Osteocyte (in vitro differentiated cells): ENCODE data around the gene EMCN. TPM values are rescaled to one million over a fixed set of nuclear protein-coding genes. Genes with fewer than 3 reads are reported as not detected.

Source experiments
- DNase-seq: peaks from one replicate; pipeline ENCODE4 v3.0.0; 2021; ENCODE audit warnings: mixed read lengths; ENCODE audit not compliant: unreplicated experiment; ENCODE audit errors: extremely low spot score
- H3K27ac Mint-ChIP-seq: one replicate; pipeline ENCODE4 v1.8.0; 2021; ENCODE audit warnings: mild to moderate bottlenecking, mixed read lengths; ENCODE audit not compliant: unreplicated experiment
- H3K27me3 Mint-ChIP-seq: one replicate; pipeline ENCODE4 v1.8.0; 2021; ENCODE audit warnings: mixed read lengths; ENCODE audit not compliant: unreplicated experiment
- H3K36me3 Mint-ChIP-seq: one replicate; pipeline ENCODE4 v1.8.0; 2021; ENCODE audit warnings: mixed read lengths; ENCODE audit not compliant: unreplicated experiment
- H3K4me1 Mint-ChIP-seq: one replicate; pipeline ENCODE4 v1.8.0; 2021; ENCODE audit warnings: mixed read lengths; ENCODE audit not compliant: unreplicated experiment
- H3K4me3 Mint-ChIP-seq: one replicate; pipeline ENCODE4 v1.8.0; 2021; ENCODE audit warnings: mild to moderate bottlenecking, moderate library complexity, mixed read lengths; ENCODE audit not compliant: unreplicated experiment
- H3K9me3 Mint-ChIP-seq: one replicate; pipeline ENCODE4 v1.8.0; 2021; ENCODE audit warnings: mixed read lengths; ENCODE audit not compliant: unreplicated experiment
- total RNA-seq: library from RNA; stranded (reverse); gene quantifications from 2 replicates; pipeline ENCODE4 v1.2.1, GENCODE V29; 2021
- TF ChIP-seq, protein P1 (sequence below): fragments of 200-600 bp; sonication (generic); IDR thresholded peaks from 2 replicates; pipeline ENCODE4 v1.5.0; 2021; ENCODE audit warnings: antibody characterized with exemption, mild to moderate bottlenecking, moderate library complexity

The EMCN gene
- total RNA-seq, 1 donor from 2014 or later, result 4.1 TPM

DNA sequence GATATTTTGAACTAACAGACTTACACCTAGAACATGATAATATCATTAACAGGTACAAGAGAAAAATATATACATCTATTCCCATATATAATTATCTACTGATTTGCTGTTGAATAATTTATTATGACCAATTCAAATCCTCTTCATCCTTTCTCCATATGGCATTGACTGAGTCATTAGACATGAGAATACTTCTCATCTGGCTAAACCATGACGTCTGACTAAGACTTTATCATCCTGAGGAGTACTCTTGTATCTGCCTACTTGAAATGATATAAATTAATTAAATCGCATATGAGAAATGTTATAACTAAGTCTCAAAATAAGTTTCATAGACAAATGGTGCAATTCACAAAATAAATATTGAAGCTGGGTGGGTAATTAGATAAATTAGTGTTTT lies 67.4 kb downstream of the EMCN start:
- peaks cover 6% of the 10 kb centered on the region for H3K9me3 Mint-ChIP-seq
- no peak overlapping the region for H3K4me3 Mint-ChIP-seq
- H3K4me1 Mint-ChIP-seq, result no peaks in the 10 kb centered on the region
- H3K27me3 Mint-ChIP-seq, result peaks cover 9% of the 10 kb centered on the region
- no peak overlapping the region for H3K27ac Mint-ChIP-seq
- TF ChIP-seq, protein P1, sequence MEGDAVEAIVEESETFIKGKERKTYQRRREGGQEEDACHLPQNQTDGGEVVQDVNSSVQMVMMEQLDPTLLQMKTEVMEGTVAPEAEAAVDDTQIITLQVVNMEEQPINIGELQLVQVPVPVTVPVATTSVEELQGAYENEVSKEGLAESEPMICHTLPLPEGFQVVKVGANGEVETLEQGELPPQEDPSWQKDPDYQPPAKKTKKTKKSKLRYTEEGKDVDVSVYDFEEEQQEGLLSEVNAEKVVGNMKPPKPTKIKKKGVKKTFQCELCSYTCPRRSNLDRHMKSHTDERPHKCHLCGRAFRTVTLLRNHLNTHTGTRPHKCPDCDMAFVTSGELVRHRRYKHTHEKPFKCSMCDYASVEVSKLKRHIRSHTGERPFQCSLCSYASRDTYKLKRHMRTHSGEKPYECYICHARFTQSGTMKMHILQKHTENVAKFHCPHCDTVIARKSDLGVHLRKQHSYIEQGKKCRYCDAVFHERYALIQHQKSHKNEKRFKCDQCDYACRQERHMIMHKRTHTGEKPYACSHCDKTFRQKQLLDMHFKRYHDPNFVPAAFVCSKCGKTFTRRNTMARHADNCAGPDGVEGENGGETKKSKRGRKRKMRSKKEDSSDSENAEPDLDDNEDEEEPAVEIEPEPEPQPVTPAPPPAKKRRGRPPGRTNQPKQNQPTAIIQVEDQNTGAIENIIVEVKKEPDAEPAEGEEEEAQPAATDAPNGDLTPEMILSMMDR, result no peak
- no peaks in the 10 kb centered on the region for H3K36me3 Mint-ChIP-seq
- no peak for DNase-seq

DNA sequence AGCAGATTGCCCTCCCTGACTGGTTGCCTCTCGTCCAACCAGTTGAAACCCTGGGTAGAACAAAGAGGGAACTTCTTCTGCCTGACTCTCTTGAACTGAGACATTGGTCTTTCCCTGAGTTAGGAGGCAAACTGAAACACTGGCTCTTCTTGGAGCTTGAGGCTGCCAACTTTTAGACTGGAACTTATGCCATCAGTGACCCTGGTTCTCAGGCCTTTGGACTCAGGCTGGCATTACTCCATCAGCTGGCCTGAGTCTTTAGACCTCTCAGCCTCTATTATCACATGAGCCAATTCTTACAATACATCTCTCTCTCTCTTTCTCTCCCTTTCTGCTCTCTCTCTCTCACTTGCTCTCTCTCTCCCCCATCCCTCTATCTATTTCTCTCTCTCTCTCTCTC lies 86.4 kb downstream of the EMCN start:
- TF ChIP-seq, protein P1, result no peak

DNA sequence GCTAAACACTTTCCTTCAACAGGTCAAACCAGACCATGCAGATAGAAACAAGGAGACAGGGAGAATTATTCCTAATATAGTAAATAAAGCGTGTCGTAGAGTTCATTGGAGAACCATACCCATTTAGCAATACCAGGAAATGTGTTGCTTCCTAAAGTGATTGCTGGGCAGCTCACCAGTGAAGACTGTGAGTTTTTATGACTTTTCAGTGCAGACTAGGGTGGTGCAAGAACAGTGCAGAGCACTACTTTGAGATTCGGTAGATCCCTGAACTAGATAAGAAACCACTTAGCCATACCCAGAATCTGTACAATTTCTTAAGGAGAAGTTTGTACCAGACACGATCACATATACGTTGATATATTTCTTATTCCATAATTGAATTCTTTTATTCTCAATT lies 87.4 kb downstream of the EMCN start:
- Mint-ChIP-seq H3K4me3 (no peak overlapping the region), H3K9me3 (peaks cover 10% of the 10 kb centered on the region), H3K27me3 (no peaks in the 10 kb centered on the region), H3K4me1 (peaks cover 8% of the 10 kb centered on the region), H3K36me3 (no peaks in the 10 kb centered on the region), H3K27ac (no peak overlapping the region)
- TF ChIP-seq, protein P1, result no peak
- DNase-seq, result no peak

More for the DNA sequence above, 86.4 kb downstream of the EMCN start:
- Mint-ChIP-seq H3K4me1 (peaks cover 3% of the 10 kb centered on the region), H3K27me3 (no peaks in the 10 kb centered on the region), H3K27ac (no peak overlapping the region), H3K4me3 (no peak overlapping the region), H3K36me3 (no peaks in the 10 kb centered on the region), H3K9me3 (peaks cover 17% of the 10 kb centered on the region)
- DNase-seq, result no peak

DNA sequence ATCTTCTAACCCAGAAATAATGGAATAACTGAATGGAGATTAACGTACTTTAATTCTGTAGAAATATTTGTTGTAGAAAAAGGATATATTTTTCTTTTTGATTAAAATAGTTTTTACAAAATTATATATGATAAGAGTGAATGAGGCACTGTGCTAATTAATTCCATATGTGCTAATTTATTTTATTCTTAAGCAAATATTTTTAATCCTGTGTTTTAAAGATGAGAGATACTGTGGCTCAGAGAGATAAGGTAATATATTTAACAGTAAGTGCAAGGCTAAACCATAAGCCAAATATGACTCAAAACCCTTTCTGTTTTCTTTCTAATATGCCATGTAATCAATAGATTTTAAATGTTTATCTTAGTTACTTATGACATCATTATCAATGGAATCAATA lies 88.2 kb downstream of the EMCN start:
- Mint-ChIP-seq H3K27me3 (no peaks in the 10 kb centered on the region), H3K4me3 (no peak overlapping the region), H3K36me3 (no peaks in the 10 kb centered on the region), H3K4me1 (peaks cover 15% of the 10 kb centered on the region), H3K9me3 (peaks cover 1% of the 10 kb centered on the region), H3K27ac (no peak overlapping the region)
- TF ChIP-seq, protein P1, result no peak
- no peak for DNase-seq

DNA sequence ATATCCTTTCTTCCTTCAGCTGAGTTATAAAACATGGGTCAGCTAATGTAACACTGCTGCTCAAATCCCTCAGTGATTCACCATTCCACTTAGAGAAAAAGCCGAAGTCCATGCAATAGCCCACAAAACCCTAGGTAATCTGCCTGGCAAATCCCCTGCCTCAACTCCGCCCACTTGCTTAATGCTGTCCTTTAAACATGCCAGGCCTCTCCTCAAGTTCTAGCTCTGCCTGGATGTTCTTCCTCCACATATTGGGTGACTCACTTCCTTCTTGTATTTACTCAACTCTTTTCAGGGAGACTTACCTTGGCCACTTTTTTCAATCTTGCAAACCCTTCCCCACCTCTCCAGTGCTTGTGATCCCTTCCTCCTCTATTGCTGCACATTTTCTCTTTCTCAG lies 89.8 kb downstream of the EMCN start:
- H3K36me3 Mint-ChIP-seq, result no peaks in the 10 kb centered on the region
- no peaks in the 10 kb centered on the region for H3K9me3 Mint-ChIP-seq
- no peaks in the 10 kb centered on the region for H3K27me3 Mint-ChIP-seq
- H3K4me3 Mint-ChIP-seq, result no peak overlapping the region
- TF ChIP-seq, protein P1, result no peak
- no peak overlapping the region for H3K27ac Mint-ChIP-seq
- no peak for DNase-seq
- peaks cover 17% of the 10 kb centered on the region for H3K4me1 Mint-ChIP-seq
